HFF-Myc (cell line): ENCODE data around the gene CAMKK1.

Experiments
- DNase-seq: peaks from one replicate; pipeline ENCODE4 v3.0.0-alpha.2; 2011; ENCODE audit warnings: low read depth; ENCODE audit errors: extremely low read depth
- H3K4me3 ChIP-seq: replicated peaks from 2 replicates; pipeline ENCODE4 v1.5.1; 2011; ENCODE audit warnings: low read depth, mild to moderate bottlenecking, control low read depth, low read length
- TF ChIP-seq, protein P1 (sequence below): IDR thresholded peaks from 2 replicates; pipeline ENCODE4 v1.5.1; 2012; ENCODE audit warnings: mild to moderate bottlenecking, low read depth, low read length, control low read depth; ENCODE audit errors: missing control alignments

CAMKK1 gene

DNA sequence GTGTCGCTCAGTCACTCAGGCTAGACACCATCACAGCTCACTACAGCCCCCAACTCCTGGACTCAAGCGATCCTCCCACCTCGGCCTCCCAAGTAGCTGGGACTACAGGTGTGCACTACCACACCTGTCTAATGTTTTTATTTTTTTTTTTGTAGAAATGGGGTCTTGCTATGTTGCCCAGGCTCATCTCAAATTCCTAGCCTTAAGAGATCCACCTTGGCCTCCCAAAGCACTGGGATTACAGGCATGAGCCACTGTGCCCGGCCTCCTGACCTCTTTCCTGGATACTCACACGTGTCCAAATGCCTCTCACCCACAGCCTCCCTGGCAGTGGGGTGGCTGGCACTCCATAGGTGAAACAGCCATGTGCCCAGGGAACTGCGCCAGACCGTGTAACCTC is 17.5 kb downstream of the CAMKK1 start:
- DNase-seq, result no peak
- TF ChIP-seq, protein P1, sequence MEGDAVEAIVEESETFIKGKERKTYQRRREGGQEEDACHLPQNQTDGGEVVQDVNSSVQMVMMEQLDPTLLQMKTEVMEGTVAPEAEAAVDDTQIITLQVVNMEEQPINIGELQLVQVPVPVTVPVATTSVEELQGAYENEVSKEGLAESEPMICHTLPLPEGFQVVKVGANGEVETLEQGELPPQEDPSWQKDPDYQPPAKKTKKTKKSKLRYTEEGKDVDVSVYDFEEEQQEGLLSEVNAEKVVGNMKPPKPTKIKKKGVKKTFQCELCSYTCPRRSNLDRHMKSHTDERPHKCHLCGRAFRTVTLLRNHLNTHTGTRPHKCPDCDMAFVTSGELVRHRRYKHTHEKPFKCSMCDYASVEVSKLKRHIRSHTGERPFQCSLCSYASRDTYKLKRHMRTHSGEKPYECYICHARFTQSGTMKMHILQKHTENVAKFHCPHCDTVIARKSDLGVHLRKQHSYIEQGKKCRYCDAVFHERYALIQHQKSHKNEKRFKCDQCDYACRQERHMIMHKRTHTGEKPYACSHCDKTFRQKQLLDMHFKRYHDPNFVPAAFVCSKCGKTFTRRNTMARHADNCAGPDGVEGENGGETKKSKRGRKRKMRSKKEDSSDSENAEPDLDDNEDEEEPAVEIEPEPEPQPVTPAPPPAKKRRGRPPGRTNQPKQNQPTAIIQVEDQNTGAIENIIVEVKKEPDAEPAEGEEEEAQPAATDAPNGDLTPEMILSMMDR, result no peak
- no peak overlapping the region for H3K4me3 ChIP-seq

DNA sequence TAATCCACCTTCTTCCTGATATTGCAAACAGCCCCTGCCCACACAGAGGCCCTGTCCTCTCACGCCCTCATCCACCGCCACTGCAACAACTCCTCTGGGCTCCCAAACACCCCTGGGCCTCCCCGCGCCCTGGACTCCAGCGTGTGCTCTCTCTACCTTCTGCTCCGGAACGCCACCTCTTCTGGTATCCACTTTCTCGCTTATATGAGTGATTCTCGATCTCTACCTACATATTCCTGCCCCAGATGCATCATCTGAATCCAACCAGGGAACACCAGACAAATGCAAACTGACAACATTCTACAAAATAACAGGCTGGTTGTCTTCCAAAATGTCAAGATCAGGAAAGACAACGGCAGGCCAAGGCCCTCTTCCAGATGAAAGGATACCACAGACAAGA is 19.0 kb downstream of the CAMKK1 start:
- H3K4me3 ChIP-seq, result no peak overlapping the region
- TF ChIP-seq, protein P1, result no peak
- no peak for DNase-seq

DNA sequence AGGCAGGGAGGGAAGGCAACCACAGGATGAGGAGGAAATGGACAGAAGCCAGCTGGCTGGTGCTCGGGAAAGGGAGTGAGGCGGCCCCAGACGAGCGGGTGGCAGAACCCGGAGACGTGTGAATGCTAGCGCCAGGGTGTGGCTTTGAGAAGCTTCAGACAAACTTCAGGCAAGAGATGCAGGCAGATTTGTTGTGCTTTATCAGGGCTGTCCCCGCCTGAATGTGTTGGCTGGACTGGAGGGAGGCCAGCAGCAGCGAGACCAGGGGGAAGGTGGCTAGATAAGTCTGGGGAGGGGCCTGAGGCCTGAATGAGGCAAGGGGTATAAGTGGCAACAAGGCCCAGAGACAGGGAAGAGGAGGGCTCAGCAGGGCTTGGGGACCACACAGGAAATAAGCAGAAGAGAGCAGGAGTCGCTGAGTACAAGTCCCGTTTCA is 22.0 kb downstream of the CAMKK1 start:
- TF ChIP-seq, protein P1, result no peak
- H3K4me3 ChIP-seq, result no peak overlapping the region
- DNase-seq, result no peak

DNA sequence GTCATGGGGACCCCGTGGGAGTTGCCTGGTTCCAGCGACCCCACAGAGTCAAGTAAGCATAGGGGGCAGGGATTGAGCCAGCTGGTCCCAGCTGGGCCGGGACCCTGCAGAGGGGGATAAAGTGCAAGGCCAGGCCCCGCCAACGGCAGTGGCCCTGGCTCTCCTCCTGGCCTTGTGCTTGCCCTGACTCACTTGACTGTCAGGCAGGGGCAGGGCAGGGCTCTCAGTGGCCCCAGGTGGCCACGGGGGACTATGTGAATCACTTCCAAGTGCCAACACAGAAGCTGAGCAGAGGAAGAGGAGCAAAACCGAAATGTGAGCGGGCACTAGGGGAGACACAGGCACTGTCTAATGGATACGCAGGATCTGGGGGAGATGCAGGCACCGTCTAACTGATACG is 25.2 kb downstream of the CAMKK1 start:
- DNase-seq, result no peak
- TF ChIP-seq, protein P1, result no peak
- no peak overlapping the region for H3K4me3 ChIP-seq

DNA sequence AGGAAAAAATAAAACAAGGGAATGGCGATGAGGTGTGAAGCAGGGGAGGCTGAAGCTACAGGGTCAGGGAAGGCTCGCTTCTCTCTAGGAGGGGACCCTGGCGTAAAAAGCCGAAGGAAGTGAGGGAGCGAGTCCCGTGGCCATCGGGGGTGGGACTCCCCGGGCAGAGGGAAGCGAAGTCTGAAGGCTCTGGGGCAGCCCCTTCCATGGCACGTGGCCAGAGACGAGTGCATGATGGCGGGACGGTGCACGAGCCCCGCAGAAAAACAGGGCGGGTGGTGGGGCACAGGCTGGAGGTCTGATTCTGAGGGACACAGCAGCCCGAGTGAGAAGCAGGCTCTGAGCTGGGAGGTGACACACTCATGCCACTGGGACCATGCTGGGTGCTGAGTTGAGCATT is 25.7 kb downstream of the CAMKK1 start:
- DNase-seq, result no peak
- TF ChIP-seq, protein P1, result no peak

DNA sequence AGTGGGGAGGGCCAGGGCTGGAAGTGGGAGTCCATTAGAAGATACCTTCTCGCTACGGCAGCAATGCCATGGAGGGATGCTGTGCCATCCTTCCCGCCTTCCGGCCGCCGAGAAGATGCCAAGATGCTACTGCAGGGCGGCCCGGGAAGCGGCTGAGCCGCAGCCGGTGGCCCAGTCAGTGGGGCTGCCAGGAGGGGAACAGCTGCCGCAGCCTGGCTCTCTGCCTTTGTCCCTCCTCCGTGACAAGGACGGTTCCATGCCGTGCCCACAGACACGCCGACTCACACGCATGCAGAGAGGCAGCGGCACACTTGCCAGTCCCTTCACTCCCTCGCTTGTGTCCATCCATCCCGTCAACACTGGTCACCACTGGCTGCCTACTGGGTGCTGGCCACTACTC is 26.6 kb downstream of the CAMKK1 start:
- no peak for DNase-seq
- H3K4me3 ChIP-seq, result no peak overlapping the region
- TF ChIP-seq, protein P1, result no peak

More for the DNA sequence above, 25.7 kb downstream of the CAMKK1 start:
- no peak overlapping the region for H3K4me3 ChIP-seq

DNA sequence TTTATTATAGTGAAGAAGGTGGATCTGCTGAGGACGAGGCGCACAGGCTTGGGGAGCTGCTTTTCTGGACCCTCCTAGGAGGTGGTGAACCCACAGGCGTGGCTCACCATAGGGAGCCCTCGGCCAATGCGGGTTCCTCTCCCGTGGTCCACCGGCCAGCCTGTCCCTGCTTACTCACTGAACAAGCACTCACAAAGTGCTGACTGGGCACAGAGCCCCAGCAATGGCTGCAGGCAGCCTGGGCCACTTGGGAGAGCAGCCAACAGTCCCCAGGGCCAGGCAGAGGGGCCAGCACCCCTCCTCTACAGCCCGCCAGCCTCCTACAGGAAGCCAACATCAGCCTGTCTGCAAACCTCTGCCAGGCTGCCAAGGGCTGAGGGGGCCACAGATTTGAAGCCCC is 27.7 kb downstream of the CAMKK1 start:
- no peak overlapping the region for H3K4me3 ChIP-seq
- DNase-seq, result no peak
- TF ChIP-seq, protein P1, result no peak
